Activated naive CD4-positive, alpha-beta T cell treated with anti-CD3 and anti-CD28 coated beads, Interleukin-2, amount 50 U/mL, for 24 hours (primary cell): ENCODE measurements around the gene ZDHHC11.
"Not testable (repeated sequence)": the region's sequence is repeated elsewhere in the genome, so short reads cannot be mapped to it uniquely, and the experiment has no call there.

Source experiments
- H3K27ac Mint-ChIP-seq: one replicate; pipeline ENCODE4 v1.8.0; 2021; ENCODE audit warnings: mild to moderate bottlenecking, mixed read lengths
- H3K27me3 Mint-ChIP-seq: one replicate; pipeline ENCODE4 v1.8.0; 2021; ENCODE audit warnings: mixed read lengths
- H3K36me3 Mint-ChIP-seq: one replicate; pipeline ENCODE4 v1.8.0; 2021; ENCODE audit warnings: mixed read lengths
- H3K4me1 Mint-ChIP-seq: one replicate; pipeline ENCODE4 v1.8.0; 2021; ENCODE audit warnings: mixed read lengths
- H3K4me3 Mint-ChIP-seq: one replicate; pipeline ENCODE4 v1.8.0; 2021; ENCODE audit warnings: mild to moderate bottlenecking, mixed read lengths
- H3K9me3 Mint-ChIP-seq: one replicate; pipeline ENCODE4 v1.8.0; 2021; ENCODE audit warnings: mixed read lengths

ZDHHC11 gene

GRCh38 chr5:845031-845675 lies 5.6 kb downstream of the ZDHHC11 start:
- H3K27me3 Mint-ChIP-seq, H3K27ac Mint-ChIP-seq, H3K9me3 Mint-ChIP-seq: not testable (repeated sequence)

GRCh38 chr5:844426-844825 lies 6.4 kb downstream of the ZDHHC11 start:
- H3K4me1 Mint-ChIP-seq, H3K9me3 Mint-ChIP-seq, H3K27me3 Mint-ChIP-seq, H3K27ac Mint-ChIP-seq, H3K4me3 Mint-ChIP-seq, H3K36me3 Mint-ChIP-seq: not testable (repeated sequence)

More at GRCh38 chr5:845031-845675, 5.6 kb downstream of the ZDHHC11 start:
- not testable (repeated sequence) for H3K36me3 Mint-ChIP-seq, H3K4me1 Mint-ChIP-seq, H3K4me3 Mint-ChIP-seq

- not testable (repeated sequence) for H3K27me3 Mint-ChIP-seq, H3K36me3 Mint-ChIP-seq, H3K4me3 Mint-ChIP-seq, H3K27ac Mint-ChIP-seq, H3K9me3 Mint-ChIP-seq, H3K4me1 Mint-ChIP-seq
These were observed 6.9 kb downstream of the ZDHHC11 start for GRCh38 chr5:843926-844325.

- not testable (repeated sequence) for H3K27me3 Mint-ChIP-seq, H3K4me1 Mint-ChIP-seq, H3K27ac Mint-ChIP-seq, H3K36me3 Mint-ChIP-seq, H3K9me3 Mint-ChIP-seq, H3K4me3 Mint-ChIP-seq
These were observed 7.4 kb downstream of the ZDHHC11 start for GRCh38 chr5:843371-843770.

- H3K9me3 Mint-ChIP-seq, H3K4me1 Mint-ChIP-seq, H3K27ac Mint-ChIP-seq, H3K36me3 Mint-ChIP-seq, H3K4me3 Mint-ChIP-seq, H3K27me3 Mint-ChIP-seq: not testable (repeated sequence)
These were observed 8.2 kb downstream of the ZDHHC11 start for GRCh38 chr5:842402-843221.

- H3K9me3 Mint-ChIP-seq, H3K27me3 Mint-ChIP-seq, H3K27ac Mint-ChIP-seq, H3K4me1 Mint-ChIP-seq, H3K36me3 Mint-ChIP-seq, H3K4me3 Mint-ChIP-seq: not testable (repeated sequence)
These were observed 9.0 kb downstream of the ZDHHC11 start for GRCh38 chr5:841531-842401.

- not testable (repeated sequence) for H3K27ac Mint-ChIP-seq
These were observed 9.8 kb downstream of the ZDHHC11 start for GRCh38 chr5:840974-841435.

GRCh38 chr5:840118-840973 lies 10.4 kb downstream of the ZDHHC11 start:
- not testable (repeated sequence) for H3K9me3 Mint-ChIP-seq, H3K4me1 Mint-ChIP-seq, H3K36me3 Mint-ChIP-seq, H3K27ac Mint-ChIP-seq, H3K27me3 Mint-ChIP-seq, H3K4me3 Mint-ChIP-seq

More at GRCh38 chr5:840974-841435, 9.8 kb downstream of the ZDHHC11 start:
- H3K4me1 Mint-ChIP-seq, H3K36me3 Mint-ChIP-seq, H3K4me3 Mint-ChIP-seq, H3K27me3 Mint-ChIP-seq, H3K9me3 Mint-ChIP-seq: not testable (repeated sequence)

GRCh38 chr5:838431-838851 lies 12.3 kb downstream of the ZDHHC11 start:
- not testable (repeated sequence) for H3K36me3 Mint-ChIP-seq, H3K4me3 Mint-ChIP-seq, H3K4me1 Mint-ChIP-seq, H3K27ac Mint-ChIP-seq, H3K9me3 Mint-ChIP-seq, H3K27me3 Mint-ChIP-seq

- not testable (repeated sequence) for H3K4me3 Mint-ChIP-seq, H3K36me3 Mint-ChIP-seq, H3K27ac Mint-ChIP-seq, H3K9me3 Mint-ChIP-seq, H3K4me1 Mint-ChIP-seq, H3K27me3 Mint-ChIP-seq
These were observed 13.1 kb downstream of the ZDHHC11 start for GRCh38 chr5:837621-838121.

- H3K36me3 Mint-ChIP-seq, H3K27me3 Mint-ChIP-seq, H3K4me3 Mint-ChIP-seq, H3K4me1 Mint-ChIP-seq, H3K27ac Mint-ChIP-seq, H3K9me3 Mint-ChIP-seq: not testable (repeated sequence)
These were observed 14.7 kb downstream of the ZDHHC11 start for GRCh38 chr5:835933-836612.

- H3K27me3 Mint-ChIP-seq, H3K4me3 Mint-ChIP-seq, H3K4me1 Mint-ChIP-seq, H3K9me3 Mint-ChIP-seq, H3K27ac Mint-ChIP-seq, H3K36me3 Mint-ChIP-seq: not testable (repeated sequence)
These were observed 16.8 kb downstream of the ZDHHC11 start for GRCh38 chr5:834013-834412.

- not testable (repeated sequence) for H3K4me3 Mint-ChIP-seq, H3K36me3 Mint-ChIP-seq, H3K27ac Mint-ChIP-seq, H3K9me3 Mint-ChIP-seq, H3K27me3 Mint-ChIP-seq, H3K4me1 Mint-ChIP-seq
These were observed 22.6 kb downstream of the ZDHHC11 start for GRCh38 chr5:828194-828593.

- not testable (repeated sequence) for H3K9me3 Mint-ChIP-seq, H3K4me1 Mint-ChIP-seq, H3K27me3 Mint-ChIP-seq, H3K36me3 Mint-ChIP-seq, H3K4me3 Mint-ChIP-seq, H3K27ac Mint-ChIP-seq
These were observed 25.2 kb downstream of the ZDHHC11 start for GRCh38 chr5:825544-825943.

- H3K27ac Mint-ChIP-seq: no peak overlapping the region
- H3K27me3 Mint-ChIP-seq: peaks cover 6% of the 10 kb centered on the region
- H3K9me3 Mint-ChIP-seq: no peaks in the 10 kb centered on the region
- H3K36me3 Mint-ChIP-seq: peaks cover 8% of the 10 kb centered on the region
- no peaks in the 10 kb centered on the region for H3K4me1 Mint-ChIP-seq
- no peak overlapping the region for H3K4me3 Mint-ChIP-seq
These were observed 29.3 kb downstream of the ZDHHC11 start for GRCh38 chr5:821504-821903.
